T-helper 9 cell (primary cell): ENCODE results near the gene RPP40.
"Not testable (repeated sequence)": the region's sequence is repeated elsewhere in the genome, so short reads cannot be mapped to it uniquely, and the experiment has no call there.

Experiments used
- DNase-seq: peaks from one replicate; pipeline ENCODE4 v3.0.0-alpha.2; 2020
- total RNA-seq, 2 donors: gene quantifications; one replicate each; lab custom pipeline; 2026; lab: John Stamatoyannopoulos, UW

The RPP40 gene
- 2.7 to 5.0 reads per million in 2 donors for total RNA-seq

- peak; percentile 99 for DNase-seq
These were observed at the start of gene RPP40 for GRCh38 chr6:5003604-5004372. Gene RPP40, minus strand, starts transcription at chr6:5004037. Its CDS starts 35 bp downstream, at chr6:5004002.

GRCh38 chr6:5053038-5053437 lies 49.2 kb upstream of the RPP40 start:
- DNase-seq, result no peak

GRCh38 chr6:5051394-5051793 lies 47.6 kb upstream of the RPP40 start:
- DNase-seq, result no peak

- DNase-seq, result no peak
These were observed 46.2 kb upstream of the RPP40 start for GRCh38 chr6:5050009-5050408.

GRCh38 chr6:5046430-5046829 lies 42.6 kb upstream of the RPP40 start:
- no peak for DNase-seq

GRCh38 chr6:5045416-5045815 lies 41.6 kb upstream of the RPP40 start:
- no peak for DNase-seq

- no peak for DNase-seq
These were observed 41.0 kb upstream of the RPP40 start for GRCh38 chr6:5044866-5045265.

- DNase-seq, result no peak
These were observed 38.6 kb upstream of the RPP40 start for GRCh38 chr6:5042436-5042835.

GRCh38 chr6:5041955-5042354 lies 38.1 kb upstream of the RPP40 start:
- DNase-seq, result no peak

GRCh38 chr6:5036269-5036668 lies 32.4 kb upstream of the RPP40 start:
- no peak for DNase-seq

GRCh38 chr6:5034736-5035135 lies 30.9 kb upstream of the RPP40 start:
- no peak for DNase-seq

GRCh38 chr6:5034328-5034727 lies 30.5 kb upstream of the RPP40 start:
- no peak for DNase-seq

- DNase-seq, result not testable (repeated sequence)
These were observed 29.5 kb upstream of the RPP40 start for GRCh38 chr6:5033214-5033904.

- not testable (repeated sequence) for DNase-seq
These were observed 28.9 kb upstream of the RPP40 start for GRCh38 chr6:5032706-5033105.

- no peak for DNase-seq
These were observed 27.3 kb upstream of the RPP40 start for GRCh38 chr6:5031150-5031549.

GRCh38 chr6:5030596-5031136 lies 26.8 kb upstream of the RPP40 start:
- DNase-seq, result peak; percentile 54

GRCh38 chr6:5029609-5030008 lies 25.8 kb upstream of the RPP40 start:
- DNase-seq, result no peak

- no peak for DNase-seq
These were observed 25.1 kb upstream of the RPP40 start for GRCh38 chr6:5028921-5029320.

- DNase-seq, result no peak
These were observed 24.5 kb upstream of the RPP40 start for GRCh38 chr6:5028301-5028700.

GRCh38 chr6:5025911-5026819 lies 22.3 kb upstream of the RPP40 start:
- no peak for DNase-seq

- no peak for DNase-seq
These were observed 20.1 kb upstream of the RPP40 start for GRCh38 chr6:5023923-5024322.

GRCh38 chr6:5020142-5020541 lies 16.3 kb upstream of the RPP40 start:
- no peak for DNase-seq

GRCh38 chr6:5014072-5014561 lies 10.3 kb upstream of the RPP40 start:
- DNase-seq, result no peak
